HG03460 (cell line): ENCODE measurements around the gene HOXB13.

Source experiments
- ATAC-seq: cut with Tn5 transposase; IDR thresholded peaks from one replicate; pipeline ENCODE4 v1.9.1; 2021; ENCODE audit not compliant: unreplicated experiment

The HOXB13 gene

DNA sequence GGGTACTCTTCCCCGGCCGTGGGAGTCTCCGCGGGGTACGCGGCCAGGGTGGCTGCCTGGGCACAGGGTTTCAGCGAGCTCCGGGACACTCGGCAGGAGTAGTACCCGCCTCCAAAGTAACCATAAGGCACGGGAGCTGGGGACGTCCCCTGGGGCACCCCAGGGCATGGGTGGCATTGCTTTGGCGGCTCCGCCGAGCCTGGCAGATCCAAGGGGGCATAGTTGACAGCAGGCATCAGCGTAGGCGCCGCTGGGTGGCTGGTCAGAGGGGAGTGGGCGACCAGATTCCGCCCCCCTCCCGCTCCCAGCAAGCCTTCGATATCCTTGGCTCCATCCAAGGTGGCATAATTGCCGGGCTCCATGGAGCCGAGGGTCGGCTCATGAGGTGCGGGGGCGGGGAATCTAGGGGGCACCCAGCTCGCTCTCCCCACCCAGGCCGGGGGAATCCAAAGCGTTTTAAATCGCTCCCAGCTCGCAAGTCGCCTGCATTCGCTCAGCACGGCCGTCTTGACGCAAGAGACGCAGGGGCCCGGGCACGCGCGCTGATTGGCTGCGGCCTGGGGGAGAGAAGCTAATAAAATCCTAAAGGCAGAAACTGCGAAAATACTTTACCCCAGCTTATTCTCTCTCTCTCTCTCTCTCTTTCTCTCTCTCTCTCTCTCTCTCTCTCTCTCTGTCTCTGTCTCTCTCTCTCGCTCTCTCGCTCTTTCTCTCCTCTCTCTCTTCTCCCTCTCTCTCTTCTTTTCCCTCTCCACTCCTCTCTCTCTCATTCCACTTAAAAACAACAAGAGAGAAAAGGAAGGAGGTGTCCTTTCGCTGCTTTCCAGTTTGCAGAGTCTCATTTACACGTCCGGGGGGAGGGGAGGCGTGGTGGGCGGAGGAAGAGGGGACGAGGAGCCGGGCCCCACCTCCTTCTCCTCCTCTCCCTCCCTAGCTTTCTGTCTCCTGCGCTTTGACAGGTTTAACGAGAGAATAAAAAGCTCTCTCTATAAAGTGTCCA is at the start of gene HOXB13:
Gene HOXB13 (minus strand): TSS at position 519 of the 1,000 bp plus-strand sequence. CDS start 157 bp downstream, at position 362.
- no peak for ATAC-seq

DNA sequence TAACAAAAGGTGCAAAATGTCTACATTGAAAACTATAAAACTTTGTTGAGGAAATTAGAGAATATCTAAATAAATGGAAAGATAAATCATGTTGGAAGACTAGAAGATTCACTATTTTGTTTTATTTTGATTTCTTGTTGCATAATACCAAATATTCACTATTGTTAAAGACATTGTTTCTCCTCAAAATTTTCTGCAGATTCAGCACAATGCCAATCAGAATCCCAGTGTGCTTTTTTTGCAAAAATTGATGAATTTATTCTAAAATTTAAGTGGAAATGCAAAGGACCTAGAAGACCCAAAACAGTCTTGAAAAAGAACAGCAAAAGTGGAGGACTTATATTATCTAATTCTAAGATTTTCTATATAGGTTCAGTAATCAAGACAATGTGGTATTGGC is 48.1 kb upstream of the HOXB13 start:
- no peak for ATAC-seq

GRCh38 chr17:48773245-48773644 is 44.7 kb upstream of the HOXB13 start:
- no peak for ATAC-seq

DNA sequence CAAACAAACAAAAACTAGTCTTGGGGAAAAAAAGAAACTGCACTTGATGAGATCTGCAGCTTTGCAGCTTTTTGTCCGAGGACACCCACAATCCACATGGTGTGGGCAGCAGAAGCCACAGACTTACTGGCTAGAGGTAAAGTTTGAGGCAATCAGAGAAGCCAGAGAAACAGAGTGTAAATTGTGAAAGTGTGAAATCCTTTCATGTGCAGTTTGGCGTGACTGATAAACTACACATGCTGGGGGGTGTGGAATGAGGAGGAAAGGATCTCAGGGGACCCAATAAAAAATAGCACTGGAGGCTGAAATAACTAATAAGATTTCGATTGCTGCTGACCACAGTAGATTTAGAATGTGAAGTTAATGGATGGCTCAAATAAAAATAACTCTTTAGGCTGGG is 42.4 kb upstream of the HOXB13 start:
- ATAC-seq: no peak

DNA sequence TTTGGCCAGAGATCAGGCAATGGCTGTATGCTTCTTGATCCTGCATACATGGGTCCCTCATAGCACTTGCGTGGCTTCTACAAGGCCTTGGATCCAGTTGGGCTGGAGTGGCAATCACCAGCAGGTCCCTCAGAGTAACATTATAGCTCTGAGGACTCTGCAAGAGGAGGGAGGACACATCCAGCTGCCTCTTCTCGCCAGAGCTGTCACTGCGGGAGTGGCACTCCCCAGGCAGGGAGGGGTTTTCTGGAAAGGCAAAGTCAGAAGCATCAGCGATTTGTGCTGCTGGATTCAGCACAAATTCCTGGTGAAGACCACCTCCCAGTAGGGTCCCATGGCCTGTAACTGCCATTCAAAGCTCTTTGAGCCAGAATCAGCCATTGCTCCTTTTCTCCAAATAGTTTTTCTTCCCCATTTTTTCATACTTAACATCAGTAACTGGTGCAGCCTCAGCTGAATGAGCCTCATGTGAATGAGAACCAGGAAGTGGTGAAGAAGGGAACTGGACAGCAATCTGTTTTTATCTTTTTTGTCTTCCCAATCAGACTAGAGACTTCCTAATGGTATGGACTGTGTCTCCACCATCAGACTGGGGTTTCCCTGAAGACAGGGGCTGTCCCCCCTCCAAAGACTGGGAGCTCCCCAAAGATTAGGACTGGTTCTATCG is 40.6 kb upstream of the HOXB13 start:
- no peak for ATAC-seq

DNA sequence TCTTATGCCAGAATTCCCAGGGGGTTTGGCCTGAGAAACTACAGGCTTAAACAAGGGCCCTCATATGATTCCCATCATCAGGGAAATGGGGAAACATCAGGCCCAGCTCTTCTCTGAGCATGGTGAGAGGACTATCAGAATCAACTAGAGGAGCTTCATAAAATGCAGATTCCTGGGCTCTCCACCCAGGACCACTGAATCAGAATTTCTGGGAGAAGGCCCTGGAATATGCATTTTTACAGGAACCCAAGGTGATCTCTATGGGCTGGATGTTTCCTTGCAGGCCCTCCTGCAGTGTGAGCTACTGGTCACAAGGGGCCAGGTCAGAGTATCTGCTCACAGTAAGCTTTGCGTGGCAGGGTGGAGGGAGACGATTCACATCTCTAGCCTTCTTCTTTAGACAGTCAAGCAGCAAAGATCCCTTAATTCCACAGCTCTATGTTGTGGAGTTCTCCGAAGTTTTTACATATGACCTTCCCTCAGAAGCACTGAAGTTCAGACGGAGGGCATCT is 38.8 kb upstream of the HOXB13 start:
- ATAC-seq: no peak

DNA sequence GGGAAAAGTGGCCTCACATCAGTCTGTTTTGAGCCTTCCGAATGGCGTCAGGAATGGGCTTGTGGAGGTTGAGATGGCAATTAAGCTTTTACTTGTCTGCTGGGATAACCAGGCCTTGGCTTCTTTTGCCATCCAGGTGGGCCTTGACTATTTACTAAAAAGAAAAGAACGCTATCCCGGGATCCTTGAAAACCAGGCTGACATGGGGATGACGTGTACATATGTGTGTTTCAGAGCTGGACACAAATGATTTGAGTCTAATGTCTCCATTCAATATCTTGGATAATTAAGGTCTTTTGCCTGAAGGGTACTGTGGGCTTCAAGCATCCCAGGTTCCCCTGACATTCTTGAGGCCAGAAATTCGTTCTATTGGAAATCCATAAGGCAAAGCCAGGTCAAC is 32.6 kb upstream of the HOXB13 start:
- no peak for ATAC-seq

GRCh38 chr17:48760411-48760810 is 31.9 kb upstream of the HOXB13 start:
- no peak for ATAC-seq

- no peak for ATAC-seq
These were observed 30.7 kb upstream of the HOXB13 start for GRCh38 chr17:48759288-48759687.

DNA sequence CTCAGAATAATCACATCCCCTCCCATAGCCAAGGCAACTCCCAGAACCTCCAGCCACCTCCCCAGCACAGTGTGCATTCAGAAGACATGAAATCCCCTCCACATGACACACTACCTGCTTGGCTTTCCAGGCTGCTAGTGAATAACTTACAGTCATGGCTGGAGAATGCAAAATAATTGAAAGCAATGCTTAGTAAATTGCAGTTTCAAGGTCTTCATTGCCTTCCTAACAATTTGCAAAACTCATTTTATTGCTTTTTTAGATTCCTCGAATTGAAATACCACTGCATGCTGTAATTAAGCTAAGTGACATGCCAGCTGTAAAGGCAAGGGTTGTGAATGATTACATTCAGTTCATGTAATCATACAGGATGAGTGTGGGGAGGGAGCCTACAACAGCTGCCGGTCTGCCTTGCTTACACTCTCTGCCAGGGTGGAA is 29.0 kb upstream of the HOXB13 start:
- no peak for ATAC-seq

GRCh38 chr17:48756830-48757251 is 28.3 kb upstream of the HOXB13 start:
- ATAC-seq: no peak

DNA sequence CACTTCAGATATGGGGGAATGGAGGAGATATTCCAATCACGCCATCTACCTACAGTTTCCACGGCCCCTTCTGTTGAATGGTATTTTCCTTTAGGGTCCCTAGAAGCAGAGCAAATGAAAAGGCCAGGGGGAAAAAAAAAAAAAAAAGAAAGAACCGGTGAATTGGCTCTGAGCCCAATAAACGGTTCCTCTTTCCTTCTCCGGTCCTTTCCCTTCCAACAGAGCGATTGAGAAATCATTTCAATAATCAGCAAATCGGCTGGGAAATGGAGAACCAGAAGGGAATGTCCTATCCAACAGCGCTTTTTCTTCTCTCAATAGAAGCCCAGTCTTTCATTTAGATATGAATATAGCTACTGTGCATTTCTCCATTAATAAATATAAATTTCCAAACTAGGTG is 26.8 kb upstream of the HOXB13 start:
- no peak for ATAC-seq

- no peak for ATAC-seq
These were observed 26.1 kb upstream of the HOXB13 start for GRCh38 chr17:48754500-48755261.

DNA sequence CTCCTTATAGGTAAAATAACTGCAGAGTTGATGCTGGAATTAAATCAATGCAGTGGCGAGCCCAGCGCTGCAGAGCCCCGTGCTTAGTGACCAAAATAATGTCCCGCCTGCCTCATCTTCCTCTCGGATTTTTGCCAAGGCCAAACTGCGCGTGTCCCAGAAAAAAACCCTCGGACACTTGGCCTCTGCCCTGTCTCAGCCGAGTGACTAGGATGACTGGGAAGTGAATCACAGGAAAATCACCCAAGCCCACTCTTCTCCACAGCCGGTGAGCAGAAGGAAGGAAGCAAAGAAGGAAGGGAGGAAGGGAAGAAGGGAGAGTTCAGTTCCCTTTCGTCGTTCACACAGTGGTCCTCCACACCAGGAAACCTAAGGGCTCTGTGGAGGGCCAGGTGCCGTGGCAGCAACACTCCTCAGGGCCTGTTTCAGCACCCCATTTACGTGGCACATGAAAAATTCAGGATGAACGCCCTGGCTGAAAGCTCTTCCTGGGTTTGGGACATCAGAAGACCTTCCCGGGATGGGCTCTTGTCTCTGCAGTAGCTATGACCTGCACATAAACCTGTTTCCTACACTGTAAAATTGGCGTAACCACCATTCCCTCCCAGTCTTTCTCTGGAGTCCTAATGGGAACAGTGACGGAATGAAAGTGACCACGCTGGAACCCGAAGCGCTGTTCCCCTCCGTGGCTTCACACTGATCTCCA is 25.4 kb upstream of the HOXB13 start:
- ATAC-seq: no peak

DNA sequence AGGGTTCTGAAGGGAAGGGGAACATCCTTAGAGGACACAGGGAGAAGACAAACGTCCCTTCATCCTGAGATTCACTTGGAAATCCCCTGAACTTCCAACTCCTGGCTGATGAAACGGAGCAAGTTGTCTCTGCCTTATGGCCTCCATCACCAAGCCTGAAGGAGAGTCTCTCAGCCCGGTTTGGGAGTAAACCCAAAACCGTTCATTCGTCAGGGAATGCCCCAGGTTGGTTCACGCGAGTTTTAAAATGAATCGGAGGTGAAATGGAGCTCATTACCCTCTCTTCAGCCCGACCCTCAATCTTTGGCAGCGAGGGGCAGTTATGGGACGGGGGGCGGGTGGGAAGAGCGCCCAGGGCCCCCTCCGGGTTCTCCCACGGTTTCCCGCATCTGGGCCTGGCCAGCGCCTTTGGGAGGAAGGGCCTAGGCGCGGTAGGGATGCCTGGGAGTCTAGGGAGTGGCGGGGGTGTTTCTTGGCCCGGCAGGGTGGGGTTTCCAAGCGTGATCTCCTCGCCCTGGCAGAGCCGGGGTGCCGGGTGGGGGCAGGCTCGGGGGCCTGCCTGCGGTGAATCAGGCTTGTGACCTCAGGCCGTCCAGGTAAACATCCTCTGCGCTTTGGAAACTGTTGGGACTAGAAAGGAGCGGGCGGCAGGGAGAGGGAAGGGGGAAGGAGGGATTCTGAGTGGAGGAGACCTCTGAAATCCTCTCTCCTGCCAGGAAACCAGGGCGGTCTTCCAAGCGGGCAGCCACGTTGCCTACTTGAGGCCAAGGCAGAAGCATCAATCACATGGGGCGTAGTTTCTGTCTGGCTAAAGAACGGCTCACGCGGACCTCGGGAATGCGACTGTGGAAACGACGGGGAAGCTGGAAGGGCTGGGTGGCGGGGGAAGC is 24.1 kb upstream of the HOXB13 start:
- ATAC-seq: no peak

DNA sequence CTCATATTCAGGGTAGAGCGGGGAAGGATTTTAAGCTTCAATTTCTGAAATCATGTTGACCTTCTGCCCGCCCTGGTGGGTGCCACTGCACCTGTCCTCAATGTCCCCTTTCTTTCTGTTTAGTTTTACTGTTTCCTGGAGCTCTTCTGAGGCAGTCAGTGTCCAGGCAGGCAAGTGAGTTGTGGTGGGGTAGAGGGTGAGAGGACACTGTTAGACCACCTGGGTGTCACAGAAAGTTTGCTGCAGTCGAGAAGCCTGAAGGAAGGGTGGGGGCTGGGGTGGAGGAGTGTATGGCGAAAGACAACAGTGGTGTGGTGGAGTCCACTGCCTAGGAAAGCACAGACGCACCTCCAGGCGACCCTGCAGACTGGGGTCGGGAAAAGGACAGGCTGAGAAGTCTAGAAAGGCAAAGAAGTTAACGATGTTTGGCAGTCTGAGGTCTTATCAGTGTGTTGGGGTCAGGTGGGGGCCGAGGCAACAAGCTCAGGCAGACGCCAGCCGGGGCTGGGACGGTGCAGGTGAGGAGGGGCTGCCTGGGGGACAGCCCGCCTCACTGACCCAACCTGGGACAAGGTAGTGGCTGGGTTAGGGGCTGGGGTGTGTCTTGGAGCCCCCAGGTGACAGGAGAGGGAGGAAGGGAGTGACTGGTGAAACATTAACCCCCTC is 23.3 kb upstream of the HOXB13 start:
- no peak for ATAC-seq

DNA sequence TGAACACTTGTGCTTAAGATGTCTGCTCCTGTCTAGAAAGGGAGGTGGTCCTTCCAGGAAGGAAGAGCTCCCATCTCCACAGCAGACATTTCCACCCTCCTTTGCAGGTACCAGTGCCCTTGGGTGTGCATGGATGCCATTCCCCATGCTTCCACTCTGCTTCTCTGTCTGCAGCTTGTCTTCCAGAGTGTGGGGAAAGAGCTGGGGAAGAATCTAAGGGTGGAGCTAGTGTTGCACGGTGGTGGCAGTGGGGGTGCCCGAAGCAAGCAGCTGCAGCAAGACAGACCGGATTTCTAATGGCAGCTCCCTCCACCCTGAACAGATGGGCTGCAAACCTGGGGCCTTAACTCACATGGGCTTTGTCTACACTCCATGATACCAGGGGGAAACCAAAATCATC is 22.6 kb upstream of the HOXB13 start:
- no peak for ATAC-seq

DNA sequence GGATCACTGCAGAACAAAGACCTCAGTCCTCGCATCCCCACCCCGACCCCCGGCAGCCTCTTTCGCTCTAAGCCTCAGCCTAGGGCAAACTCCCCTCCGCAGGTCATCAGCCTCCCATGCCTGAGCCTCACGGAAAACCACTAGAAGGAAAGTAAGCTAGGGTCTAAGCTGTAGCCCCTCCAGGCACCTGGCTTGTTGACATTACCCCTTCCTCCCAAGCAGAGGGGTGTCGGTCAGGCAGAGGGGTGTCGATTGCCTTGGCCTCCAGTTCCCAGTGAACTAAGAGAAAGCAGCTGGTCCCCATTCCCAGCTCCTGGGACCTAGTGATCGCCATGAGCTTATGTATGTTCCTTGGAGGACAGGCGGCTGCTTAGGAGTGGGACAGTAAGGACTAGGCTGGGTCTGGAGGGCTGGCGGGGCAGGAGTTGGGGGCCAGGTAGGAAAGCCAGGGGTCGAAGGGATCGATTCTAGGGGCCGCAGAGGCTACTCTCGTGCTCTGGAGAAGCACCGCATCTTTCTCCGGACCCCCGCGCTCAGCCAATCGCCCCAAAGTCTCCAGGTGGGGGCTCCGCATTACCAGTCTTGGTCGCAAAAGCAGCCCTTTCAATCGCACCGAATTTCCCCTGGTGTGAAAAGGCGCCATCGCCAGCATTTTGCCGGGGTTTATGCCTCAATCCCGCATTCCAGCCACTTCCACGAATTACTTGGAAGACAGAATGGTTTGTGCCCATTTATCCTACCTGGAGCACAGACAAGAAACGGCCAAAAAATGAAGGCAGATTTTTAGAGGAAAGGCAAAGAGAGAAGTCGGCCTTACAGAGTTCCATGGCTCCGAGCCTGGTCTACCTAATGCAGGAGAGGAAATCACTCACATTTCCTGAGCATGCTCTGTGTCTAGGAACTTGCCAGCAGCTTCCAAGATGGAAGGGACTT is 21.3 kb upstream of the HOXB13 start:
- ATAC-seq: no peak
